ENCODE data around the gene LEMD1.
"Not testable (repeated sequence)": the region's sequence is repeated elsewhere in the genome, so short reads cannot be mapped to it uniquely, and the experiment has no call there.

LEMD1 gene

DNA sequence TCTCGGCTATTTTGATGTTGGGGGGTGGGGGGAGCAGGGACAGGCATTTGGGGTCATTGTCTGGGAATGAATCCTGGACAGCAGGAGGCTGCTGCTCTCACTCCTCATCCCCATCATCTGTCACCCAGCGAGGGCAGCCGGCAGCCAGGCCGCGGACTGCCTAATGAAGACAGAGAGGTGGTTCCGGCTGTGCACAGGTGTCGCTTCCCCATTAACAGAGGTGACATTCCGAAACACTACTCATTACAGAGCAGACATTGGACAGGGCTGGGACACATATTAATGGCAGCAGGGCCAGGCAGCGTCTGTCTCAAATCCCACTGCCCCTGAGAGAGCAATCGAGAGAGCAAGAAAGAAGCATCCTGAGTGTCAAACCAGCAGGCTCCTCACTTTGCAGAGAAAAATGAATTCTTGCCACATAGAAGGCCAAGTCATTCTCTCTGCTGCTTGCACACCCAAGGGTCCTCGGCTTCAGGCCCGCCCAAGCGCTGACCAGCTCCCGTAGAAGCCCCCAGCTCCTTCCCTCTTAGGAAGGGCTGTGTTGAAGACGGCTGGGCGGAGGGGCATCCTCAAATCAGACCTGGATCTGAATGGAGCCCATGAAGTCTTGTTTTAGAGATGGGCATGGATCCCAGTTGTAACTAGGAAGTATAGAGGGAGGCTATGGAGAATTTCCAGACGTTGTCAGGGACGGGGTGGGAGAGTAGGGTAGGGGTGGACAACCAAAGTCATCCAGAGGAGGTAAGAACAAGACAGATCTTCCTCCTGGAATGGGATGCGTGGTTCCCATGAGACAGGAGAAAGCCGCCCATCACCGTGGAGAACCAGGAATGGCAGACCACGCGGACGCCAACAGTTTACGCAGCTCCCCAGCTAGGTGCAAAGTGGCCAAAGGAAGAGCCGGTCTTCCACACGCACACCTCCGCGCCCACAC is 8.2 kb upstream of the LEMD1 start:
- DNase-seq (ENCODE audit: low read depth), result no peak

DNA sequence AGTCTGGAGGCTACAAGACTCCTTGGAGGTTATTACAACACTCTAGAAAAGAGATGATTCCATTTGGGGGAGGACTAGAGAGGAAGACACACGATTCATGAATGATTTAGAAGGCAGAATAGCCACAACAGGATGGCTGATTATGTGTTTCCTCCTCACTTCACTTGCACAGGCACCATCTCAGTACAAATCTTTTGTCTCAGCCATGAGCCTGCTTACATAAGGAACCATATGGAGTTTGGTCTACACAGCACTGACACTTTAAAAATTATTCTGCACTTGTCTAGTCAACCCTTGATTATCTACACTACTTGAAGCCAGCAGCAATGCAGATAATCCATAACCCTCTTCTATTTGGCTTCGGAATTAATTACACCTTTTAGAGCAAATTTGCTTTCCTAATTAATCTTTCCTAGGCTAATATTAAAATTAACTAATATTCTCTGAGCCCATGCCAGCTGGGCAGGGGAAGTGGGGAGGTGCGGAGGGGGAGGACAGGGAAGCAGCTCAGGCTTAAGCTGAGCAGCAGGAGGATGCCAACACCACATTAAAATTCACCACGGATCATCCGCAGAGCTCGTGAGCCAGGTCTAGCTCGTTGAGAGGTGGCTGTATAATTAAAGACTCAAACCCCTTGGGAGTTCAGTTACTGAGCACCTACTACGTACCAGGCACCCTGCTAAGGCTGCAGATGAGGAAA is 3.2 kb upstream of the LEMD1 start:
- DNase-seq (ENCODE audit: low read depth), result no peak

DNA sequence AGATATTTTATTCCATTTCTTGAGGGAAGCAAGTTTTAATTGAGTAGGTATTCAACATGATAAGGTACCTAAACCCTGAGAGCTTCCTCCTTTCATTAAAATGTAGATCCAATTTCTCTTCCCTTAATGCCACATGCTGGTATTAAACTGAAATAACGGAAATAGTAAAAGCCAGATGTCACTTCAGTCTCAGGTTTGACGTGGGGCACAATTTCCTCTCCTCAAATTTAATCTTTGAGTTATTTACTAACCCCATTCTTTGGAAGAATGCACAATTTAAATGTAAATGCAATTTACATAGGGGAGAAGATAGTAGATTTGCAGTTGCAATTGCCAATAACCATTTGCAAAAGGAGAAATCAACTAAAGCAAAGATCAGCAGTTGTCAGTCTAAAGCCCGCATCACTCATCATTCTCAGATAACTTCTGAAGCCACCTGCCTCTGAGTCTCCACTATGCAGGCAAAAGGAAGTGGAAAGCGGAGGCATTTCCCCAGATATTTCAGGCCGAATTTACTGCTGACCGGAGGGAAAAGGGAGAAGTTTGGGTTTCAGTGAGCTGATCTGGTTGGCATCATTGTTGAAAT is 2.1 kb upstream of the LEMD1 start:
- DNase-seq (ENCODE audit: low read depth), result no peak

DNA sequence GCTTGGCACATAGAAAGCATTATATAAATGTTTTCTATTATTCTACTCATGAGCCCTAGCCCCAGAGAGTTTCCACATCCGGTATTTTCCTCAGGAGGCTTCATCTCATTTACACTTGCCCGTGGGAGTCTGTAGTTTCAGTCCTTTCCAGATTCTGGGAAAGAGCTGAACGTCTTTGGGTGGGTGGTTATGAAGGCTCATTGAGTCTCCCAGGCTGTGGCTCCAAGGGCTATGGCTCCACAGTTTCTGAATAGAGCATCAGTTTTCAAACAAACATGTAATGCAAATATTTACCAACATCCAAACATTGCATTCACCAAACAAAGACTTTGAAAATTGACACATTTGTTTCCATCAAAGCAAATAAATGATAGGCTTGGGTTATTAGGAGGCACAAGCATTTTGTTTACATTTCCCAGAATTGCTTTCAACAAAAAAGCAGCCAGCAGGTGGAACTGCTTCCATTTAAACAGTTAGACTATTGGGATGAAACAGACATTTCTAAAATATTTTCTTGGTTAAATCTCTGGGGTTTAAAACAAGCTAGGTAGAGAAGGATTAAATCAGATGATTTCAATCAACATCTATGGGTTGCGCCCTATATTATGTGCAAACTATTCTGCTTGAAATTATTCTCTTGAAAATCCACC is 1.3 kb upstream of the LEMD1 start:
- DNase-seq (ENCODE audit: low read depth), result no peak

DNA sequence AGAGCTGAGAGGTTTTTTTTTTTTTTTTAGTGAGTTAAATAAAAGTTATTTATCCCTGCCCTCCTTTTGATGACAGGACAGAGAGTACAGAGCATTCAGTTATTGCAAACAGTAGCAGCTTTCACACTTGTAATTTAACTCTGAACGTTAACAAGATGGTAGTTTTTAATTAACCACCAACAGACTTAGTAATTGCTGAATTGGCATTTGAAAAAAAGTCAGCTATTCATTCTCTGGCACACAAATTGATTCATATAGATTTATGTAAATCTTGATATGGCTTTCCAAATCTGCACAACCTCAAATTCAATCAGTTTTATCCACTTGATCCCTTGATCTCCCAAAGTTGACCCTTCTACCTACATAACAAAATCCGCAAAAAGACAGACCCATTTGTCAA is 918 bp downstream of the LEMD1 start:
- no peak for DNase-seq (ENCODE audit: low read depth)

DNA sequence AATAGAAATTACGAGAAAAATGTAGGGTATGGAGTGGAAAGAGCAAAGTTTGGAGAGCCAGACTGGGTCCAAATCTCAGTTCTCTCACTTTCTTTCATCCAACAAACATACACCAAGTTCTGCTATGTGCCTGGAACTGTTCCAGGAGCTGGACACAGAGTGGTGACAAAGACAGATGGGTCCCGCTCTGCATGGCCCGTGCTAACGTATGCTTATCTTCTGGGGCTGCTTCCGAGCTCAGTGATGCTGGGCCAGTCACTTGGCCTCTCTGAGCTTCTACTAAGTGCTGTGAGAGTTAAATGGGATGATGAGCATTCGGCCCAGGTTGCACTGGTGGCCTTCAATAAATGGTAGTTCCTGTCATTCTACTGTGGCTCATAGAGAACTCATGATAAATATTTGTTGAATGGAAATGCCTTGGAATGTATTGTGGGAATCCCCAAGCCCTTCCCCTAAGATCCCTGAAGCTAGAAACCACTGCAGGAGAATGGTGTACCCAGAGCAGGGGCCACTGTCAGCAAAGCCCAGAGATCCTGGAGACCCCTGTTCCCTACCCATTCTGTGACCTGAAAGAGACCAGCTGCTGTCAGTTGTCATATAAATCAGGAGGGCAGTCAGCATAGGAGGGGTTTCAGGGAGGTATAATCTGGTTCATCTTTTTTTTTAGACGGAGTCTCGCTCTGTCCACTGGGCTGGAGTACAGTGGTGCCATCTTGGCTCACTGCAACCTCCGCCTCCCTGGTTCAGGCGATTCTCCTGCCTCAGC is 3.8 kb downstream of the LEMD1 start:
- no peak for DNase-seq (ENCODE audit: low read depth)

DNA sequence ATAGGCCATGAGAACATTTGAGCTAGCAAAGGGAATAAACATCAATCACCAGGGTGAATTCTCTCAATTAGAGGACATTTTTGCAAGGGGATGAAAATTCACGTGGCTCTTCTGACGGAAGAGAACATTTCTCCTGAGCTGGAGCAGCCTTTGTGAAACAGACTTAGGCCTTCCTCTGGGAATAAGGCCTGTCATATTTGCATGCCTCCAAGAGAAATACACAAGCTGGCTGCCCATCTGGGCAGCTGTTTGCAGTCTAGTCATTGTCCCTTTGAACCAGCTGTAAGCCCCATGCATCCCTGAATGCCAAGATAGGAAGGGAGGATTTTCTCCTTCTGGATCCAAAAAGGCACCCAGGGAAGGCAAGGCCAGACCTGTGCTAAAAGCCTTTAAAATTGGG is 5.5 kb downstream of the LEMD1 start:
- DNase-seq (ENCODE audit: low read depth), result no peak

DNA sequence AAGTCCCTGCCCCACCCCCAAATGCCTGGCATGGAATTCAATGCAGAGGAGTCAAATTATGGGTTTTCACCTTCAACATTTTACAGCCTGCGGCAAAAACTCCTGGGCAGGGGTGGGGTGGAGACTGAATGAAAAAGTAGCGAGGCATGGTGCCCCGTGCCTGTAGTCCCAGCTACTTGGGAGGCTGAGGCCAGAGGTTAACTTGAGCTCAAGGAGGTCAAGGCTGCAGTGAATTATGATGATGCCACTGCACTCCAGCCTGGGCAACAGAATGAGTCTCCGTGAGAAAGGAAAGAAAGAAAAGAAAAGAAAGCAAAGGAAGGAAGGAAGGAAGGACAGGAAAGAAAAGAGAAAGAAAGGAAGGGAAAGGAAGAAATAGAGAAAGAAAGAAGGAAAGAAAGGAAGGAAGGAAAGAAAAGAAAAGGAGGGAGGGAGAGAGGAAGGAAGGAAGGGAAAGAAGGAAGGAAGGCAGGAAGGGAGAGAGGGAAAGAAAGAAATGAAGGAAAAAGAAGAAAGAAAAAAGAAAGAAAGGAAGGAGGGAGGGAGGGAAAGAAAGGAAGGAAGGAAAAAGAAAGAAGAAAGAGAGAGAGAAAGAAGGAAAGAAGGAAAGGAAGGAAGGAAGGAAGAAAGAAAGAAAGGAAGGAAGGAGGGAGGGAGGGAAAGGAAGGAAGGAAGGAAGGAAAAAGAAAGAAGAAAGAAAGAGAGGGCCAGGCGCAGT is 11.1 kb downstream of the LEMD1 start:
- no peak for DNase-seq (ENCODE audit: low read depth)

DNA sequence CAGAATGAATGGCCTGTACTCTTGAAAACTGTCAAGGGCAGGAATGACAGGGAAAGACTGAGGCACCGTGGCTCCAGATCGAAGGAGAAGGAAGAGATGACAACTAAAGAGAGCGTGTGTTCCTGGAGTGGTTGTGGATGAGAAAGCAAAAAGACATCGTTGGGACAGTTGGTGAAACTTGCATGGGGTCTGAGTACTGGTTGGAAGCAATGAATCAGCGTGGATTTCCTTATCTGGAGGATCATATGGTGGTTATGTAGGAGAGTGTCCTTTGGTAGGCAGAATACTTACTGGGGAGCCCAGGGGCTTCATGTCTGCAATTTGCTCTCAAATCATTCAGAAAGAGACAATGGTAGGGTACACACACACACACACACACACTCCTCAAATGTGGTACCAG is 13.9 kb downstream of the LEMD1 start:
- no peak for DNase-seq (ENCODE audit: low read depth)

DNA sequence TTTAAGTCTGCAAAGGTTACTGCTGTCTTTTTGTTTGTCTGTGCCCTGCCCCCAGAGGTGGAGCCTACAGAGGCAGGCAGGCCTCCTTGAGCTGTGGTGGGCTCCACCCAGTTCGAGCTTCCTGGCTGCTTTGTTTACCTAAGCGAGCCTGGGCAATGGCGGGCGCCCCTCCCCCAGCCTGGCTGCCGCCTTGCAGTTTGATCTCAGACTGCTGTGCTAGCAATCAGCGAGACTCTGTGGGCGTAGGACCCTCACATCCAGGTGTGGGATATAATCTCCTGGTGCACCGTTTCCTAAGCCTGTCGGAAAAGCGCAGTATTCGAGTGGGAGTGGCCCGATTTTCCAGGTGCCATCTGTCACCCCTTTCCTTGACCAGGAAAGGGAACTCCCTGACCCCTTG is 15.6 kb downstream of the LEMD1 start:
- DNase-seq (ENCODE audit: low read depth), result not testable (repeated sequence)

DNA sequence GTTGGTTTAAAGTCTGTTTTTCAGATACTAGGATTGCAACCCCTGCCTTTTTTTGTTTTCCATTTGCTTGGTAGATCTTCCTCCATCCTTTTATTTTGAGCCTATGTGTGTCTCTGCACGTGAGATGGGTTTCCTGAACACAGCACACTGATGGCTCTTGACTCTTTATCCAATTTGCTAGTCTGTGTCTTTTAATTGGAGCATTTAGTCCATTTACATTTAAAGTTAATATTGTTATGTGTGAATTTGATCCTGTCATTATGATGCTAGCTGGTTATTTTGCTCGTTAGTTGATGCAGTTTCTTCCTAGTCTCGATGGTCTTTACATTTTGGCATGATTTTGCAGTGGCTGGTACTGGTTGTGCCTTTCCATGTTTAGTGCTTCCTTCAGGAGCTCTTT is 17.4 kb downstream of the LEMD1 start:
- DNase-seq (ENCODE audit: low read depth), result not testable (repeated sequence)

DNA sequence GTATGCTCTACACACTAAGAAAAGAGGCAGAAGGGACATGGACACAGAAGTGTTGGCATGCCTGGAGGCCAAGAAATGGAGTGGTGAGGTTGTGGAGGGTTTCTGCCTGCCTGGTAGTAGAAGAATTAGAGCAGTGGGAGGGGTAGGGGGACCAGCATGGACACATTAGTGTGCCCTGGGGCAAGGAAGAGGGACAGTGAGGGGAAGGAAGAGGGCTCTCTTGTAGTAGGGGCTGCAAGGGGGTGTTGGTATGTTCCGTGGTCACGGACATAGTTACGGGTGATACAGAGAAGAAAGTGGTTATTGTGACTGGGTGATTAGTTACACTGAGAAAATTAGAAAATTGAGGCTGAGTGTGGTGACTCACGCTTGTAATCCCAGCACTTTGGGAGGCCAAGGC is 23.3 kb downstream of the LEMD1 start:
- DNase-seq (ENCODE audit: low read depth), result no peak

DNA sequence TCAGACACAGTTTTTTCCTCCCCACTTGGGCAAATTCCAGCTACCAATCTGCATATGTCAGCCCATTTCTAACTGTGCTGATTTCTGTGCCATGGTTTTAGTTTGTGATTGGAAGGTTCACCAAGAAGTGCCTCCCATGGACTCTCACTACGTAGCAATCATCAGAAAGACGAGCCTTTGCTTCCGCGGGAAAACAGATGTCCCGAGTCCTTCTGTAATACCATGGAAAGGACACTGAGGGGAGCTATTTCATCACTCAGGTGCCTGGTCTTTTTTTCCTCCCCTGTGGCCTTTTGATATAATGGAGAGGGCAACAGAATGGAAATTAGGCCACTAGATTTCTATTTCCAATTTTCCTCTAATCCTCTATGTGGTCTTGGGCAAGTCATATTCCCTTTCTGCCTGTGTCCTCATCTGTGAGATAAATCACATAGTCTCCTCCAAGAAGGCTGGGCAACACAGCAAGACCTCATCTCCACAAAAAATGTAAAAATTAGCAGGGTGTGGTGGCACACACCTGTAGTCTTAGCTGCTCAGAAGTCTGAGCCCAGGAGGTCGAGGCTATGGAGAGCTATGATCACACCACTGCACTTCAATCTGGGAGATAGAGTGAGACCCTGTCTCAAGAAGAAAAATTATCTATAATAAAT is 24.8 kb downstream of the LEMD1 start:
- DNase-seq (ENCODE audit: low read depth), result no peak

DNA sequence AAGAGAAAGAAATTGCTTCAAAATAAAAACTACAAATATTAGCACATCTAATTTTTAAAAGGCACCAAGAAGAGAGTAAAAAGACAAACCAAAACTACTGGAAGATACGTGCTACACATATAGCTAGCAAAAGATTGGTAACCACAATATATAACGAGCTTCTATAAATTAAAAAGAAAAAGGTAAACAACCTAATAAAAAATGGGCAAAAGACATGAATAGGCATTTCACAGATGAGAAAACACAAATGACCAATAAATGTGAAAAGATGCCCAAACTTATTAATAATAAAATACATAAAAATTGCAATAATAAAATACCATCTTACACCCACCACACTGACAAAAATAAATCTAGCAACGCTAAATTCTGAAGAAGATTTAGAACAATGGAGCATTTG is 26.2 kb downstream of the LEMD1 start:
- DNase-seq (ENCODE audit: low read depth), result no peak

DNA sequence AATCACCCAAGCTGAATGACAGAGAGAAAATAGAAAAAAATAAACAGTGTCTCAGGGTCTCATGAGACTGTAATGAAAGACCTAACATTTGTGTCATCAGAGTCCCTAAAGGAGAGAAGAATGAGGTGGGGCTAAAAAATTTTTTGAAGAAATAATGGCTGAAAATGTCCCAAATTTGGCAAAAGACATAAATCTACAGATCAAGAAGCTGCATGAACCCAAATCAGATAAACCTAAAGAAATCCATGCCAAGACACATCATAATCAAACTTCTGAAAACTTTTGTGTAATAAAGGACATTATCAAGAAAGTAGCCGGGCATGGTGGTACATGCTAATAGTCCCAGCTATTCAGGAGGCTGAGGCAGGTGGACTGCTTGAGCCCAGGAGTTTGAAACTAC is 29.2 kb downstream of the LEMD1 start:
- DNase-seq (ENCODE audit: low read depth), result no peak

DNA sequence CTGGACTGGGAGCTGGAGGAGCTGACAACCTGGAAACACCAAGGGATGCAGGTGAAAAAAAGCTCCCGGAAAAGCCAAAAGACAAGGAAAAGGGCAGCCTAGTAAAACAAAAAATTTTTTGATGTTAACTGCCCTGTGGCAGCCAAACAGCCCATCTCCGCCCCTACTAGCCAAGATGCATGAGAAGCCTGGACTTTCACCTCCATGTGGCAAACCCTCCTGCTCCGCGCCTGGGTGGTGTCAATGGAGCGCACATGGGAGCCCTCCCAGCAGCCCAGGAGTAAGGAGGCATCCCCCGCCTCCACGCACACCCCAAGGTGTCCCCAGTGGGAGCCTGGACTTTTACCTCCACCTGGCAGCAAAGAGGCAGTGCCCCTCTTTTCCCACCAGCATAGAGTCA is 30.5 kb downstream of the LEMD1 start:
- no peak for DNase-seq (ENCODE audit: low read depth)

DNA sequence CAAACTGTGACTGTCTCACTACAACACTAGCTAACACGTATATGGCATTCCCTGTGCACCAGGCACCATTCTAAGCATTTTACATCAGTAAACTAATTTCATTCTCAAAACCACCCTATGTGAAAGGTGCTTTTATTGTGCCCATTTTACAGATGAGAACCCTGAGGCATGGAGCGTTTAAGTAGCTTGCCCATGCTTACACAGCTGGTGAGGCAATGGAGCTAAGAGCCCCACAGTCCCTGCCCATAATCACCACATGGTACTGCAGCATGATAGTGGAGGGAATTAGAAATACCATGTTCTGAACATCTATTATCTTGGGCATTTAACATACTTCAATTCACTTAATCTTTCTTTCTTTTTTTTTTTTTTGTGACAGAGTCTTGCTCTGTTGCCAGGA is 34.0 kb downstream of the LEMD1 start:
- DNase-seq (ENCODE audit: low read depth), result no peak

DNA sequence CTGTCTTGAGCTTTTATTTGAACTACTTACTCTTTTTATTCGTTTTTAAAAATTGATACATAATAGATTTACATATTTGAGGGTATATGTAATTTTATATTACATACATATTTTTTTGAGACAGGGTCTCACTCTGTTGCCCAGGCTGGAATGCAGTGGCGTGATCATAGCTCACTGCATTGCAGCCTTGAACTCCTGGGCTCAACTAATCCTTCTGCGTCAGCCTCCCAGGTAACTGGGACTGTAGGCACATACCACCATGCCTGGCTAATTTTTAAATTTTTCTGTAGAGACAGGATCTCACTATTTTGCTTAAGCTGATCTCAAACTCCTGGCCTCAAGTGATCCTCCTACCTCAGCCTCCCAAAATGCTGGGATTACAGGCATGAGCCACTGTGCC is 38.9 kb downstream of the LEMD1 start:
- DNase-seq (ENCODE audit: low read depth), result not testable (repeated sequence)

DNA sequence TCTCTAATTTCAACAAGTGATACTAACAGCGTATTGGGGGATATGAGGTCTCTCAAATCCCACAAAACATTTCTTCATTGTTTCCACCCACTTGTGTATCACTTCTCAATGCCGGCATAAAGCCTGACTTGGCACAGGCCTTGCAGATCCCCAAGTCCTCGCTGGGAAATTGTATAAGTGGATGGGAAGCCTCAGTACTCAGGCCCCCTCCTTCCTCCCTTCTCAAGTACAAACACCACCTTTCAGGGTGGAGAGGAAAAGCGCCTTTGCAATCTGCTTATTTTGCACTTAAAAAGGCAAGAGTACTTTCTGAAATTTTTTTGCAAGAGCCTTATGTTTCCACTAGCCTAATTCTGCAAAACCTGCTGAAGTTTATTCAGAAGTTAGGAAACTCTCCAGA is 39.3 kb downstream of the LEMD1 start:
- no peak for DNase-seq (ENCODE audit: low read depth)

DNA sequence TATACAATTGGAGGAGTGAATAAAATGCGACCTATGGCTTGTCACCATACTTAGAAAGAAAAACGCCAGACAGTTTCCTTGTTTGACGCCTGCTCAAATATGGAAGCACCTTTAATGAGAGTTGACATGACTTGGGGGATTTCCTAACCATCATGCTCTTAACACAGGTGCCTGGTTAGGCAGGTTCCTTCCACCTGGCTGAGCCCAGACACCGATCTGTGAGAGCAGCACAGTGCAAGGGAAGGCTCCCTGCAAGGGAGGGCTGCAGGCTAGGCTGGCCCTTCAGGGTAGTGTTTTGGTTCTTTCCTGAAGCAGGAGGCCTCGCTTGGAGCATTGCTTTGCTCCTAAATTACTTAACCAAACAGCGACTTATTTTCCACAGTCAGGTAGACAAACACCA is 40.6 kb downstream of the LEMD1 start:
- no peak for DNase-seq (ENCODE audit: low read depth)

DNA sequence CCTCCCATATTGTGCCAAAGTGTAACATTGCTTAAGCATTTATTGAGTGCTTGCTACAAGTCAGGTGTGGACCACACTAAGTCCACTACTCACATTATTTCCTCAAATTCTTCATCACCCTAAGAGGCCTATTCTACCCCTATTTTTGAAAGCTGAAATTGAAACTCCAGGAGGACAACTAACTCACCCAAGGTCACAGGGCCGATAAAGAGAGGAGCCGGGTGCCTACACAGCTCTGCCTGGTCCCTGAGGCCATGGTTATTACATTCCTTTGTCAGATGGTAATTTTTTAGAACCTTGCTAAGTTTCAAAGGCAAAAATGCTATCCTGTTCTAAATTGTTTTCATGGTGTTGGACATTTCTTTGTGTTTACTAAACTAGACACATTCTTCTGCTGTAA is 41.0 kb downstream of the LEMD1 start:
- DNase-seq (ENCODE audit: low read depth), result no peak
